A549 (cell line): ENCODE measurements around the gene HSPBP1. TPM values are rescaled to one million over a fixed set of nuclear protein-coding genes. Genes with fewer than 3 reads are reported as not detected.

Experiments used
- ATAC-seq, 2 experiments: fragments of 200-7000 bp in 1 of 2; fragments of >200 bp in 1 of 2; cut with Nextera tagmentation in 1 of 2; cut with Tn5 transposase in 1 of 2; 3 replicates each; pipeline versions ENCODE4 v1.8.0 to v1.9.1; 2018 to 2020; ENCODE audit warnings: mild to moderate bottlenecking in 1 of 2, moderate library complexity in 1 of 2
- CTCF ChIA-PET: fragments of 300-600 bp; sonication (Branson Sonifier 250); formaldehyde crosslinking; extraction: SDS; loops from one replicate; lab custom pipeline; 2021; ENCODE audit warnings: antibody characterized with exemption, inconsistent platforms; lab: Yijun Ruan, JAX
- POLR2A ChIA-PET: fragments of 350-600 bp; formaldehyde crosslinking; extraction: SDS; loops from one replicate; lab custom pipeline; 2021; ENCODE audit warnings: antibody characterized with exemption, inconsistent platforms; lab: Yijun Ruan, JAX
- DNase-seq, 2 experiments: peaks; one replicate each; pipeline versions ENCODE4 v3.0.0 to v3.0.0-alpha.2; 2011 to 2016; ENCODE audit warnings: low read depth in 1 of 2, low spot score in 1 of 2
- FAIRE-seq: peaks from 2 replicates; lab custom pipeline; 2011; peaks lifted over from hg19 to GRCh38; lab: Jason Lieb, UNC
- H3K27ac ChIP-seq, 2 experiments: fragments of >200 bp; sonication (Bioruptor Twin); formaldehyde crosslinking; 3 replicates each; pipeline ENCODE4 v1.5.1; 2016 to 2017
- H3K4me1 ChIP-seq: fragments of >200 bp; sonication (Bioruptor Twin); formaldehyde crosslinking; 3 replicates; pipeline ENCODE4 v1.6.1; 2016
- H3K4me2 ChIP-seq: fragments of >200 bp; sonication (Bioruptor Twin); formaldehyde crosslinking; 3 replicates; pipeline ENCODE4 v1.6.1; 2016
- H3K4me3 ChIP-seq: fragments of >200 bp; sonication (Bioruptor Twin); formaldehyde crosslinking; 3 replicates; pipeline ENCODE4 v1.5.1; 2016
- H3K9me3 ChIP-seq: fragments of >200 bp; sonication (Bioruptor Twin); formaldehyde crosslinking; 3 replicates; pipeline ENCODE4 v1.6.1; 2016
- BHLHE40 ChIP-seq: IDR thresholded peaks from 2 replicates; pipeline ENCODE4 v1.6.1; 2012; ENCODE audit warnings: low read depth, low read length, inconsistent platforms
- CHD2 ChIP-seq: fragments of 150-350 bp; IDR thresholded peaks from 2 replicates; pipeline ENCODE4 v1.6.1; 2014; ENCODE audit warnings: low read length; ENCODE audit not compliant: partially characterized antibody
- EHF ChIP-seq: fragments of 250-450 bp; sonication (Bioruptor Pico); IDR thresholded peaks from 2 replicates; pipeline ENCODE4 v1.5.0; 2020; ENCODE audit warnings: mild to moderate bottlenecking
- EHMT2 ChIP-seq: fragments of 200-600 bp; sonication (generic); IDR thresholded peaks from 2 replicates; pipeline ENCODE4 v1.6.1; 2016; ENCODE audit warnings: antibody characterized with exemption, low read depth, mild to moderate bottlenecking, moderate library complexity
- FOSB ChIP-seq: fragments of 250-450 bp; sonication (Bioruptor Pico); IDR thresholded peaks from 2 replicates; pipeline ENCODE4 v1.5.0; 2020; ENCODE audit warnings: mild to moderate bottlenecking, moderate library complexity
- FOXS1 ChIP-seq: fragments of 250-450 bp; sonication (Bioruptor Pico); IDR thresholded peaks from 2 replicates; pipeline ENCODE4 v1.5.0; 2020; ENCODE audit warnings: mild to moderate bottlenecking, moderate library complexity
- GATA3 ChIP-seq: IDR thresholded peaks from 2 replicates; pipeline ENCODE4 v1.6.1; 2012; ENCODE audit warnings: borderline replicate concordance
- HOXA7 ChIP-seq: fragments of 250-450 bp; sonication (Bioruptor Pico); IDR thresholded peaks from 2 replicates; pipeline ENCODE4 v1.5.0; 2020; ENCODE audit warnings: mild to moderate bottlenecking, moderate library complexity
- HOXB13 ChIP-seq: fragments of 250-450 bp; sonication (Bioruptor Pico); IDR thresholded peaks from 2 replicates; pipeline ENCODE4 v1.5.0; 2020; ENCODE audit warnings: low read depth, mild to moderate bottlenecking, moderate library complexity
- KDM5A ChIP-seq: fragments of 200-600 bp; sonication (generic); IDR thresholded peaks from 2 replicates; pipeline ENCODE4 v1.6.1; 2016; ENCODE audit warnings: antibody characterized with exemption, mild to moderate bottlenecking
- MAFK ChIP-seq: fragments of 450-650 bp; IDR thresholded peaks from 2 replicates; pipeline ENCODE4 v1.6.1; 2014; ENCODE audit not compliant: partially characterized antibody
- MAZ ChIP-seq: fragments of 150-350 bp; IDR thresholded peaks from 2 replicates; pipeline ENCODE4 v1.6.1; 2014; ENCODE audit warnings: antibody characterized with exemption, low read depth, low read length, borderline replicate concordance
- NR3C1 ChIP-seq: fragments of >200 bp; sonication (Bioruptor Twin); formaldehyde crosslinking; IDR thresholded peaks from 3 replicates; pipeline ENCODE4 v1.6.1; 2017
- PHF8 ChIP-seq: fragments of 200-600 bp; sonication (generic); IDR thresholded peaks from 2 replicates; pipeline ENCODE4 v1.6.1; 2016; ENCODE audit warnings: low read depth, mild to moderate bottlenecking, antibody characterized with exemption, moderate library complexity, borderline replicate concordance
- POLR2A ChIP-seq: IDR thresholded peaks from 2 replicates; pipeline ENCODE4 v1.6.1; 2012; ENCODE audit warnings: mild to moderate bottlenecking, low read length
- RARB ChIP-seq: fragments of 250-450 bp; sonication (Bioruptor Pico); IDR thresholded peaks from 2 replicates; pipeline ENCODE4 v1.8.0; 2021; ENCODE audit warnings: mild to moderate bottlenecking, moderate library complexity
- RNF2 ChIP-seq: fragments of 200-600 bp; sonication (generic); IDR thresholded peaks from 2 replicates; pipeline ENCODE4 v1.6.1; 2016; ENCODE audit warnings: low read depth, mild to moderate bottlenecking, antibody characterized with exemption, moderate library complexity, borderline replicate concordance
- TP53 ChIP-seq: fragments of 250-450 bp; sonication (Bioruptor Pico); IDR thresholded peaks from 2 replicates; pipeline ENCODE4 v1.5.0; 2021; ENCODE audit warnings: mild to moderate bottlenecking, moderate library complexity
- ZFP36 ChIP-seq: fragments of 450-650 bp; IDR thresholded peaks from 2 replicates; pipeline ENCODE4 v1.6.1; 2014; ENCODE audit warnings: borderline replicate concordance; ENCODE audit not compliant: partially characterized antibody
- WGBS: methylation state at CpG from one replicate; pipeline ENCODE4 v1.1.6; 2017; ENCODE audit errors: missing lambda C conversion rate; 5-methylcytosine and 5-hydroxymethylcytosine counted together
- polyA plus RNA-seq, 4 experiments: library from polyadenylated mRNA; depleted of rRNA in 3 of 4; stranded (reverse); fragments of >200 nt; fragmentation: RNase III in 1 of 4; extraction: RNeasy Plus Mini Kit Qiagen cat#74134 plus additional on column Dnase treatment in 1 of 4; gene quantifications; 2 replicates in 3 of 4; 3 replicates in 1 of 4; pipeline ENCODE4 v1.2.3, GENCODE V29; 2011 to 2017
- TF ChIP-seq, protein P1 (sequence below): fragments of 250-450 bp; sonication (Bioruptor Pico); IDR thresholded peaks from 2 replicates; pipeline ENCODE4 v1.5.0; 2021; ENCODE audit warnings: mild to moderate bottlenecking, moderate library complexity, borderline replicate concordance
- TF ChIP-seq, protein P2 (sequence below): IDR thresholded peaks from 2 replicates; pipeline ENCODE4 v1.6.1; 2012
- TF ChIP-seq, protein P3 (sequence below): IDR thresholded peaks from 2 replicates; pipeline ENCODE4 v1.6.1; 2012; ENCODE audit warnings: low read depth, borderline replicate concordance
- TF ChIP-seq, protein P4 (sequence below): fragments of 250-450 bp; sonication (Bioruptor Pico); IDR thresholded peaks from 2 replicates; pipeline ENCODE4 v1.5.0; 2020; ENCODE audit warnings: low read depth, mild to moderate bottlenecking, moderate library complexity

HSPBP1 gene
- polyA plus RNA-seq, 2 of the 4 experiments (the other 2 are of a cell fraction): 52.1 to 121 TPM

DNA sequence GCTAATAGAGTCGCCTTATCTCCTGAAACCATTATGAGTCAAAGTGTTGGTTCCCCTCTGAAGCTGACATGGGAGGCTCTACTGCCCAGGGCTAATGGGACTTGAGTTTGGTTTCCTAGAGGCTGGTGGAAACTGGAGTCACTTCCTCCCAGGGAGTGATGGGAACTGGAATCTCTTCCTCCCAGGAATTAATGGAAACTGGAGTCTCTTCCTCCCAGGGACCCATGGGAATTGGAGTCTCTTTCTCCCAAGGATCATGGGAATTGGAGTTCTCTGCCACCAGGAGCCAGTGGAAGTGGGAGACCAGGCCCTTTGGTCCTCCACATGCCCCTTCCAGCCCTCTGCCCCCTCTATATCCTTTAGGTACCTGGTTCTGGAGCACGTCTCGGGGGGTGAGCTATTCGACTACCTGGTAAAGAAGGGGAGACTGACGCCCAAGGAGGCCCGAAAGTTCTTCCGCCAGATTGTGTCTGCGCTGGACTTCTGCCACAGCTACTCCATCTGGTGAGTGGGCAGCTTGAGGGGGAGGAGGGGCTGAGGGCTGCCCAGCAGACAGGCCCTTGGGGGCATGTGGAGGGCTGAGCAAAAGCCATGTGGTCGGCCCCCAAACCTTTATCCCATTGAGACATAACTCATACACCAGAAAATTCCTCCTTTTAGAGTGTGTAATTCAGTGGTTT, 9.3 kb upstream of the HSPBP1 start:
- H3K4me1 ChIP-seq: peaks cover 13% of the 10 kb centered on the region; the same call in 1 of the 3 replicates
- peak; percentile 15 to 49; a peak in 4 of 6 replicates for ATAC-seq
- ChIA-PET CTCF (interaction anchor here (1.1 to 10.2 kb wide), 4 partner anchors 10 to 129 kb away, joined by 3 to 152 read pairs (median 12); partner anchors contain the start of genes HSPBP1 and TMEM238), POLR2A (no interaction called here)
- H3K9me3 ChIP-seq: no peaks in the 10 kb centered on the region
- no peak overlapping the region for H3K27ac ChIP-seq
- no peak for FAIRE-seq
- TF ChIP-seq, protein P1, sequence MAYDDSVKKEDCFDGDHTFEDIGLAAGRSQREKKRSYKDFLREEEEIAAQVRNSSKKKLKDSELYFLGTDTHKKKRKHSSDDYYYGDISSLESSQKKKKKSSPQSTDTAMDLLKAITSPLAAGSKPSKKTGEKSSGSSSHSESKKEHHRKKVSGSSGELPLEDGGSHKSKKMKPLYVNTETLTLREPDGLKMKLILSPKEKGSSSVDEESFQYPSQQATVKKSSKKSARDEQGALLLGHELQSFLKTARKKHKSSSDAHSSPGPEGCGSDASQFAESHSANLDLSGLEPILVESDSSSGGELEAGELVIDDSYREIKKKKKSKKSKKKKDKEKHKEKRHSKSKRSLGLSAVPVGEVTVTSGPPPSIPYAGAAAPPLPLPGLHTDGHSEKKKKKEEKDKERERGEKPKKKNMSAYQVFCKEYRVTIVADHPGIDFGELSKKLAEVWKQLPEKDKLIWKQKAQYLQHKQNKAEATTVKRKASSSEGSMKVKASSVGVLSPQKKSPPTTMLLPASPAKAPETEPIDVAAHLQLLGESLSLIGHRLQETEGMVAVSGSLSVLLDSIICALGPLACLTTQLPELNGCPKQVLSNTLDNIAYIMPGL (CRISPR knock-in tag): no peak
- TF ChIP-seq FOXS1 (CRISPR knock-in tag): no peak
- DNase-seq: peak in 1 of 2 experiments; percentile 51
- WGBS: 96% methylated on average over 9 of the region's 9 CpGs
- H3K4me2 ChIP-seq: no peak overlapping the region
- H3K4me3 ChIP-seq: no peak overlapping the region

DNA sequence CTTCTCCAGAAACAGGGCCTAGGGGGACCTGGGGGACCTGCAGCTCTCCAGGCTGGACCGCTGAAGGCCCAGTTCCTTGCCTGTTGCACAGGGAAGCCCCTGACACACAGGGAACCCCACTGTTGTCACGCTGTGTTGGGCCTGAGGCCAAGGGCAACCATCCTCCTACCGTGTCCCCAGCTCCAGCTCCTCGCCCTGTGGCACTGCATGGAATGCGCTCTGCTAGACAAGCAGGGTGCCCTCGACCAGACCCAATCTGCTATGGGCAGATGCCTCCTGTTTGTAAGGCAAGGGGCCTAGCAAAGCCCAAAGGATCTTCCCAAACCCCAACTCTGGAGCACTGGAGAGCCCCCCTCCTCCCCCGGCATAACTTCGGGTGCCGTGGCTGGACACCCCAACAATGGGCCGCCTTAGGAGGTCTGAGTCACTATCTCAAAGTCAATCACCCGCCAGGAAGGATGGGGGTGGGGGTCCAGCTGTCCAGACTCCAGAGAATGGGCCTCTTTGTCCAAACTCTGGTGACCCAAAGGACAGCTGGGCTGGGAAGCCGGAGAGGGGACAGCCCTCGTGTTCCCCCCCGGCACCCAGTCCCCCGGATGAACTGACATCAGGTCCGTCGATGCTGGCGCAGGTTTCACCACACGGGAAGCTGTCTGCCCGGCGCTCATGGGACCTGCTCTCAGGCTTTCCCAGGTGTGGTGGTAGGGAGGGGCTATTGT, 7.6 kb upstream of the HSPBP1 start:
- no peak for ATAC-seq
- POLR2A ChIA-PET: interaction anchor here (0.8 kb wide), 1 partner anchor 120 kb away, joined by 3 read pairs; no protein-coding TSS in a partner anchor
- CTCF ChIA-PET: interaction anchor here (0.7 to 10.2 kb wide), 12 partner anchors 10 to 344 kb away, joined by 3 to 152 read pairs (median 4); partner anchors contain the start of gene TMEM238
- Histone ChIP-seq H3K4me1 (peaks cover 17% of the 10 kb centered on the region; the same call in 1 of the 3 replicates), H3K9me3 (no peaks in the 10 kb centered on the region)
- TF ChIP-seq, protein P2, sequence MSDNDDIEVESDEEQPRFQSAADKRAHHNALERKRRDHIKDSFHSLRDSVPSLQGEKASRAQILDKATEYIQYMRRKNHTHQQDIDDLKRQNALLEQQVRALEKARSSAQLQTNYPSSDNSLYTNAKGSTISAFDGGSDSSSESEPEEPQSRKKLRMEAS: no peak
- TF ChIP-seq PHF8 (no peak), RARB (CRISPR knock-in tag) (no peak), CHD2 (no peak), EHF (CRISPR knock-in tag) (no peak), HOXA7 (CRISPR knock-in tag) (no peak), TP53 (CRISPR knock-in tag) (no peak)
- TF ChIP-seq, protein P1 (CRISPR knock-in tag): no peak
- TF ChIP-seq, protein P3, sequence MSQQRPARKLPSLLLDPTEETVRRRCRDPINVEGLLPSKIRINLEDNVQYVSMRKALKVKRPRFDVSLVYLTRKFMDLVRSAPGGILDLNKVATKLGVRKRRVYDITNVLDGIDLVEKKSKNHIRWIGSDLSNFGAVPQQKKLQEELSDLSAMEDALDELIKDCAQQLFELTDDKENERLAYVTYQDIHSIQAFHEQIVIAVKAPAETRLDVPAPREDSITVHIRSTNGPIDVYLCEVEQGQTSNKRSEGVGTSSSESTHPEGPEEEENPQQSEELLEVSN: no peak
- TF ChIP-seq, all 56 proteins: peak for 0
- DNase-seq: no peak
- whole genome bisulfite sequencing: 93% methylated on average over 20 of the region's 21 CpGs
- Histone ChIP-seq H3K4me2 (no peak overlapping the region), H3K27ac (no peak overlapping the region), H3K4me3 (no peak overlapping the region)
- no peak for FAIRE-seq

DNA sequence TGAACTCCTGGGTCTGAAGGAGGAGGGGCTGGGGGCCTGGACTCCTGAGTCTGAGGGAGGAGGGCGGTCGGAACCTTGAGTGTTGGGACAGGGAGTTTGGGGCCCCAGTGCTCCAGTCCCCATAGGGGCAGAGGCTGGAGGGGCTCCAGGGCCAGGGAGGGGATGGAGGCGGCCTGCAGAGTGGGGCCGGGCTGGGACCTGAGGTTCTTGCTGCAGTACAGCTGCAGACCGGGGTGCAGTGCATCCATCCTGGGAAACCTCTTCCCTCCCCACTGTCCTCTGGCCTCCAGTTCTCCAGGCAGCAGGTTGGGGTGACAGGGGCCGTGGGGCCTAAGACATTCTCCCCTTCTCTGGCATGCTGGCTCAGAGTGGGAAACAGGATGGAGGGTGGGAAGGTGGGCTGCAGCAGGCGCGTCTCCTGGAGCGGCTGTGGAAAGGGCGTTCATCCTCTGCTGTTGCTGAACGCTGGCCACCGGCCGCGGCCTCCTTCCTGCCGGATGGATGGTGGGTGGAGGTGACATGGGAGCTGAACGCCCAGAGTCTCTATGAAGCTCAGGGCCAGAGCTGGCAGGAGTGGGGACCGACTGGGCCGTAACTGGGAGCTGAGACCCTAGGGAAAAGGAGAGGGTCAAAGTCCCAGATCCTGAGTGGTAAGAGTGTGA, 5.5 kb upstream of the HSPBP1 start:
- Histone ChIP-seq H3K4me1 (peaks cover 24% of the 10 kb centered on the region), H3K4me3 (no peak overlapping the region), H3K9me3 (no peaks in the 10 kb centered on the region), H3K27ac (peak overlapping the region in 1 of 2 experiments; percentile 95; a peak in 3 of 6 replicates), H3K4me2 (peak overlapping the region; percentile 100)
- DNase-seq: no peak
- 0 out of 6 replicates have a peak, but pooled peaks of 1 of the 2 experiments have one; percentile 3 for ATAC-seq
- ChIA-PET POLR2A (no interaction called here), CTCF (interaction anchor here (0.5 to 10.2 kb wide), 3 partner anchors 16 to 145 kb away, joined by 3 to 152 read pairs (median 7); no protein-coding TSS in a partner anchor)
- 82% methylated on average over 18 of the region's 18 CpGs for WGBS
- no peak for FAIRE-seq
- no peak for TF ChIP-seq MAFK
- no peak for TF ChIP-seq HOXA7 (CRISPR knock-in tag)
- TF ChIP-seq EHF (CRISPR knock-in tag): no peak
- TF ChIP-seq, protein P4, sequence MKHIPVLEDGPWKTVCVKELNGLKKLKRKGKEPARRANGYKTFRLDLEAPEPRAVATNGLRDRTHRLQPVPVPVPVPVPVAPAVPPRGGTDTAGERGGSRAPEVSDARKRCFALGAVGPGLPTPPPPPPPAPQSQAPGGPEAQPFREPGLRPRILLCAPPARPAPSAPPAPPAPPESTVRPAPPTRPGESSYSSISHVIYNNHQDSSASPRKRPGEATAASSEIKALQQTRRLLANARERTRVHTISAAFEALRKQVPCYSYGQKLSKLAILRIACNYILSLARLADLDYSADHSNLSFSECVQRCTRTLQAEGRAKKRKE (CRISPR knock-in tag): no peak
- no peak for TF ChIP-seq BHLHE40
- no peak for TF ChIP-seq GATA3
- TF ChIP-seq EHMT2: no peak
- TF ChIP-seq POLR2A: no peak
- TF ChIP-seq KDM5A: no peak
- TF ChIP-seq, protein P3: no peak
- no peak for TF ChIP-seq CHD2
- TF ChIP-seq FOSB (CRISPR knock-in tag): no peak
- TF ChIP-seq NR3C1: no peak
- no peak for TF ChIP-seq RNF2
- no peak for TF ChIP-seq ZFP36
- no peak for TF ChIP-seq MAZ
- no peak for TF ChIP-seq HOXB13 (CRISPR knock-in tag)
